HG03460 (cell line): Measurements from ENCODE around the gene NIM1K.
"Not testable (repeated sequence)": the region's sequence is repeated elsewhere in the genome, so short reads cannot be mapped to it uniquely, and the experiment has no call there.

Source experiments
- ATAC-seq: cut with Tn5 transposase; IDR thresholded peaks from one replicate; pipeline ENCODE4 v1.9.1; 2021; ENCODE audit not compliant: unreplicated experiment

The NIM1K gene

DNA sequence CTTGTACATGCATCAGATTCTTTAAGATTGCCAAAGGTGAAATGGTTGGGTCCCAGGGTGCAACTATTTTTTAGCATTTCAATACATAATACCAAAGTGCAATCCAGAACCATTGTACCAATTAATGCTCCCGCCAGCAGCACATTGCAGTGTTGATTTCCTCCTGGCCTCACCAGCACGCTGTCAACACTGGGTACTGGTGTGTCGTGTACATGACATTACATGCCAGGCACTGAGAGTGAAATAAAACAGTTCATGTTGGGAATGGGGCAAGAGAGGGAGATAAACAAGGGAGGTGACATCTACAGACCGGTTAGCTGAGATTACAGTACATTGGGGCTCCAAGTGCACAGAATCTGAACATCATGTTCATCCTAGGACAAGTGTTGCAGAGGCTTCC lies 83.4 kb downstream of the NIM1K start:
- no peak for ATAC-seq

DNA sequence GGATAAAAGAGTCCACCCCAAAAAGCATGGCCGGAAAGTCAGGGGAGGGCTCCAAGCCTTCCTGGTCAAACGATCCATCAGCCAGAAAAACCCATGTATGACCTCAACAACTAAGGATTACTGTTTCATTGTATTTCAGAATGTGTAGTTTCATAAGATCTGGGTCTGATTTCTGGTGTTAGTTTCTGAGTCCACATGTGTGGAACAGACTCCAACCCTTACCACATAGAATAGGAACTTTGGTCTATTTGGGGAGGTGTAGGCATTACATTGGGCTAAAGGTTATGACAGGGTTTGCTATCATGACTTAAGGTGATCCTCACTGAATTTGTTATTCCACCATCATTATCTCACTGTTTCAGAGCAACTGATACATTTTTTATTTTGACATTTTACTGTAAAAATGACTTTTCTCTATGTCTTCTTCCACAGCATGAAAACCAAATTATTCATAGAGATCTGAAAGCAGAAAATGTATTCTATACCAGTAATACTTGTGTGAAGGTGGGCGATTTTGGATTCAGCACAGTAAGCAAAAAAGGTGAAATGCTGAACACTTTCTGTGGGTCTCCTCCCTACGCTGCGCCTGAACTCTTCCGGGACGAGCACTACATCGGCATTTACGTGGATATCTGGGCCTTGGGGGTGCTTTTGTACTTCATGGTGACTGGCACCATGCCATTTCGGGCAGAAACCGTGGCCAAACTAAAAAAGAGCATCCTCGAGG lies 87.7 kb downstream of the NIM1K start:
- ATAC-seq, result no peak

DNA sequence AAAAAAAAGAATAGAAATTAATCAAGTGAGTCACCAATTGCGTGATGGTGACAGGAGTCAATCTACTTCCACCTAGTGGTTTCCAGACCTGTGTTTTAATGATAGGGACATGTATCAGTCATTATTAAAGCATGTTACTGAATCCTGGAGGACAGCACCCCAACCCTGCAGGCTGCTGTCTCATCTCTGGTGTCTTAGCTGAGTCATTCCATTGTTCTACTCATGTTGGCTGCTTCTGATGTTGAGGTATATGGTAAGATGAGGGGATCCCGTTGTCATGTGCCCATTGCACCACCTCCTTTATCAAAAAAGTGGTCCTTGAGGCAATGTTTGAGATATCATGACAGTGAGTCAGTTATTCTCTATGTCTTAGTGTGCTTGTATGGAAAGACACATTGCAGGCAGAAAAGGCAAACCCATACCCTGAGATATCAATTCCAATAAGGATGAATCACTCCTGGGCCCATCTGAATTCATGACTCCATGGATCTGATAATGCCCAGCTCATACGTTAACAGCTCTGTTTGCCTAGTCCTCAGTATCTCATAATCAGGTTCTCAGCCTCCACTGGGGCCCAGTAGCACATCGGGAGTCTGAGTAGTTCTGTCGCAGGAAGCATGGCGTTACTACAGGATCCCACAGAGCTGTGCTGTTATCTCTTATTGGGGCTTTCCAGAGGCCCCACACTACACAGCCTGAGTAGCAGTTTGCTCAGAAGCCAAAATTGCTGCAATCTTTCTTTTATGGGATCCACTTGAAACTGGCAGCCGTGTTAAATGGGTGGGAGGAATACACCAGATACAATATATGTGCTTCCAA lies 90.0 kb downstream of the NIM1K start:
- no peak for ATAC-seq

DNA sequence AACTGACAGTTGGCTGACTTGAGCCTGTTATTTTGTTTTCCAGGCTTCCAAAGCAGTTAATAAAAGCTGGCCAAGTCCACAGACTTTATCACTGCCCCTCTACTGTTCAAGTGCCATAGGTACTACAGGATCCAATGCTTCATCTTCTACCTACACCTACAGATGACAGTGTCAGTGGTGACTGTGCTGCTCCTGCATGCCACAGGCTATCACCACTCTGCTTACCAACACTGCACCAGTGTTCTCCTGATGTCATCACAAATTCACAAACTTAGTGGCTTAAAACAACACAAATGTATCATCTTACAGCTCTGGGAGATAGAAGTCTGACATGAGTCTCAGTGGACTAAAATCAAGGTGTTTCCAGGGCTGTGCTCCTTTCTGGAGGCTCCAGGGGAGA lies 94.6 kb downstream of the NIM1K start:
- ATAC-seq, result no peak

- no peak for ATAC-seq
Observed at GRCh38 chr5:43287493-43287892, 95.5 kb downstream of the NIM1K start.

GRCh38 chr5:43288269-43288831 lies 96.3 kb downstream of the NIM1K start:
- ATAC-seq, result no peak

DNA sequence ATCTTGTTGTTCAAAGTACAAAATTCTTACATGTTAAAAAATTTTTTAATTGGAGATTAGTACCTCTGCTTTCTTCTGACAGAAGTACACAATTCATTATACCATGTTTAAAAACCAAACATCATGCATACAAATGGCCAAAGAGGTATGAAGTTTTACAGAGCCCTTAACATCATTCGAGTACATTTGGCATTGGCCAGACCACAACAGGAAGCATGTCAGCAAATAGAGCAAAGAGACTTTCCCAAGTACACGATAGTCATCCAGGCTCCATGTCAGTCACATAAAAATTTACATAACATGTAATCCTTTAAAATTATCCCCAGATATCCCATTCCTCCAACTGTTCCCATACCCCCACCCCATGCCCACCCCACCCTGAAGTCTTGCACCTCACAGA lies 98.7 kb downstream of the NIM1K start:
- ATAC-seq, result no peak

DNA sequence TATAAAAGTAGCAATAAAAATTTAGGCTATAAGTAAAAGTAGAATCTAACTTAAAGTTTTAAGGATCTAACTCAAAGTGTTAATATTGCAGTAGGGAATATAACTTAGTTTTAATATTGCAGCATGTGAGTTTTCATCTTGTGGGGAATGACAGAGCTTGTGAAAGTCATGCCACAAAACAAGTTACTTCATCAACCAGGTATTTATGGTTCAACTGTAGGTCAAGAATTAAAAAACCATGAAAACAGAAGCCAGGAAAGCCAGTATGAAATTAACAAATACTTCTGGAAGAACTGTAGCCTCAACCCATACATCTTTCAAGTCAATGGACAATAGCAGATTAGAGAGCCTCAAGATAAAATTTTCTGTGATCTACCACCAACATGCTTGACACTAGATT lies 102.2 kb downstream of the NIM1K start:
- no peak for ATAC-seq

DNA sequence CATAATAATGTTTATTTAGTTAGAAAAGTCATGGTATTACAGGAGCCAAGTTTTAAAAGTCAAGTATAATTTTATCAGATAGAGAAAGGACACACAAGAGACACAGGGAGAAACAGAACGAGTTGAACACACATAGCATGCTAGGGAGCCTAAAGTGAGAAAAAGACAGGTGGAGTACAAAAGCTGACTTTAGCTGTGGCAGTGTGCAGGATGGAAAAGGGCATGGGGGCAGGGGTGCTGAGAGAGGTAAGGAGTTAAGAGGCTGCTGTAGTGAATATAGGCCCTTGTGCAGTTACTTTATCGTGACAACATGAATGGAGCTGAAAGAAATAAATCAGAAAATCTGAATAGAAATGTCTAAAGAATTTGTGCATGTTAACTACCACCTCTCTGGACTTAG lies 103.2 kb downstream of the NIM1K start:
- ATAC-seq, result no peak

GRCh38 chr5:43296835-43297234 lies 104.8 kb downstream of the NIM1K start:
- ATAC-seq, result no peak

DNA sequence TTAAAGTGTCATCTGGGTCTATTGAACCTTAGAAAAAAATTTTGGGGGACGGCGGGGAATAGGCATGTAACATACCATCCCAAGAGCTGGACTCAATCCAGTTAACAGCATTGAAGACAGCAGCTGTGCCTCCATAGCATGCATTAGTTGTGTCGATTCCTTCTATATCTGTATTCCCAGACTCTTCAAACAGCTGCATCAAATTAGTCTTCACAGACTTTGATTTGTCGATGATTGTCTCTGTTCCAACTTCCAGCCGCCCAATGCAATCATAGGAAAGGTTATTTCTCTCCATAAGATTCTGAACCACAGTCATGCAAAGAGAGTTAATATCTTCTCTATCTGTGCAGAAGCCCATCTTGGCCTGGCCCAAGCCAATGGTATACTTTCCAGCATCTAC lies 106.4 kb downstream of the NIM1K start:
- ATAC-seq, result no peak

DNA sequence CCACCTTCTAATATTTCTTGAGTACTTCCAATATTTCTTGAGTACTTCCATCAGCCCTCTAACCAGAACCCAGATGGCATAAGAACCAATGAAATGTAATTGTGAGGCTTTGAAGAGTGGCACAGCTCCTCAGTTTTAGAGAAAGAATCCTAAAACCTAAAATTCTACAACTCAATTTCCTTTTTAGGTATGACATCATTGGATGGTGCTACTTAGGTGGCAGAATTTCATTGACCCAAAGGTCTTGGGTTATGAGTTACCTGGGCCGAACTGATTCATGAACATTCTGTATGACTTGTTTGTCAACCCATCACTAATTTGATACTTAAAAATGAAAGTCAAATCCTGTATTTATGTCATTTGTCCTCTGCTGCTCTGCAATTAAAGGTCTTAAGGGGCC lies 108.1 kb downstream of the NIM1K start:
- ATAC-seq, result no peak

GRCh38 chr5:43301653-43302091 lies 109.6 kb downstream of the NIM1K start:
- no peak for ATAC-seq

DNA sequence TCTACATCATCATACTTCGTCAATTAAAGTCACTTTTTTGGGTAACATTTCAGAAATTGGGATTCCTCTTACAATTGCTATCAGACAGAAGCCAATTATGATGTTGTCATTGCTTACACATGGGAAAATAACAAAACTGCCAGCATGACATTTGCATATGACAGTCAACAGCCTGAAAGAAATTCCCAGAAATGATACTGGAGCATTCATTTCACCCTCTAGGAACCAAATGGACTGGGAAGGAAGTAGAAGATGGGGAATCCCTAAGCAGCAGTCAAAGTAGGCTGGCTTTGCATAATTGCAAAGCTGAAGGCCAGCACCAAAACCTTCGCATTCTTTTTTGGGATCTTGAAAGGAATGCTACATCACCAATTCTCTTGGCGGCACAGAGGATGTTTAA lies 110.5 kb downstream of the NIM1K start:
- no peak for ATAC-seq

GRCh38 chr5:43303242-43303641 lies 111.2 kb downstream of the NIM1K start:
- ATAC-seq, result no peak

GRCh38 chr5:43304525-43304924 lies 112.5 kb downstream of the NIM1K start:
- ATAC-seq, result peak; percentile 39

GRCh38 chr5:43305948-43306565 lies 114.0 kb downstream of the NIM1K start:
- ATAC-seq, result peak; percentile 44

- ATAC-seq, result not testable (repeated sequence)
Observed at GRCh38 chr5:43306954-43307353, 114.9 kb downstream of the NIM1K start.

DNA sequence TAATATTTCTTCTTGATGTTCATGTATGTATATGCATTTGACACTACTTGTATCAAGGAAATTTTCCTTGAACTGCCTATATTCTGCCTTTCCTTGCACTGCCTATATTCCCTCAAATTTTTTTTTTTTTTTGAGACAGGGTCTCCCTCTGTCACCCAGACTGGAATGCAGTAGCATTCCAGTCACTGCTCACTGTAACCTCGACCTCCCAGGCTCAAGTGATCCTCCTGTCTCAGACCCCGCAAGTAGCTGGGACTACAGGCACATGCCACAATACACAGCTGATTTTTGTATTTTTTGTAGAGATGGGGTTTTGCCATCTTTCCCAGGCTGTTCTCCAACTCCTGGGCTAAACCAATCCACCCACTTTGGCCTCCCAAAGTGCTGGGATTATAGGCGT lies 117.1 kb downstream of the NIM1K start:
- no peak for ATAC-seq

DNA sequence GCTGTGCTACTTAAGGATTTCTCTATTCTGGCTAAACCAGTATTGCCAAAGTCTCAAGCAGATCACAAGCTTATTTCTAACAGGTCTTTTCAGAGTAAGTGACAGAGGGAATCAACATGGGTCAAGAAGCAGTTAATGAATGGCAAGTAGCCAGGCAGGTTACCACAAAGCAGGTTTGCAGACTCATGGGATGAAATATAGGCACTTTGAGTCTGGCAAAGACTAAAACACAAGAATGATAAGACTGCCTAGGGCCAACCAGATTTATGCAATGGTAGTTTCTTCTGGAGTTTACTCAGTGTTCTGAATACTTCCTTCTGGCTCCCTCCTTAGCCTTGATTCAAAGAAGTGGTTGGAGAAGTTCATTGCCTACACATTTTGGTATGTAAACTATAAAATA lies 117.6 kb downstream of the NIM1K start:
- no peak for ATAC-seq

GRCh38 chr5:43312076-43312661 lies 120.1 kb downstream of the NIM1K start:
- ATAC-seq, result no peak
